ENCODE results near the gene KBTBD7. TPM values are rescaled to one million over a fixed set of nuclear protein-coding genes. Genes with fewer than 3 reads are reported as not detected.

Gene KBTBD7
- total and polyA plus RNA-seq, 2 of the 8 experiments (the other 6 are each of a cell fraction or from before 2014, with no cell fraction given): 10.2 to 17.4 TPM

DNA sequence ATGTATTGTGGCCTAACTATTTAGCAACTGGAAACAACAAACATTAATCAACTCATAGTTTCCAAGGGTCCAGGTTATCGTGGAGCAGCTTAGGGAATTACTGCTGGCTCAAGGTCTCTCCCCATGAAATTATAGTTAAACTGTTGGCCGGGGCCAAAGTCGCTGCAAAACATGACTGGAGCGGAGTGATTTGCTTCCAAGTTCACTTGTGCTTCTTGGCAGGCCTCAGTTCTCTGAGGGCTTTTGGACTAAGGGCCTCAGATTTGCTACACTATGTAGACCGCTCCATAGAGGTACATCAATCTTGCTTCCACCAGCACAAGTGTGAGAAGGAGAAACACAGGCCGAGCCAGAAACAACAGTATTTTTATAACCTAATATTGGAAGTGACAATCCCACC, 9.4 kb upstream of the KBTBD7 start (continued):
- TF ChIP-seq, protein P1, sequence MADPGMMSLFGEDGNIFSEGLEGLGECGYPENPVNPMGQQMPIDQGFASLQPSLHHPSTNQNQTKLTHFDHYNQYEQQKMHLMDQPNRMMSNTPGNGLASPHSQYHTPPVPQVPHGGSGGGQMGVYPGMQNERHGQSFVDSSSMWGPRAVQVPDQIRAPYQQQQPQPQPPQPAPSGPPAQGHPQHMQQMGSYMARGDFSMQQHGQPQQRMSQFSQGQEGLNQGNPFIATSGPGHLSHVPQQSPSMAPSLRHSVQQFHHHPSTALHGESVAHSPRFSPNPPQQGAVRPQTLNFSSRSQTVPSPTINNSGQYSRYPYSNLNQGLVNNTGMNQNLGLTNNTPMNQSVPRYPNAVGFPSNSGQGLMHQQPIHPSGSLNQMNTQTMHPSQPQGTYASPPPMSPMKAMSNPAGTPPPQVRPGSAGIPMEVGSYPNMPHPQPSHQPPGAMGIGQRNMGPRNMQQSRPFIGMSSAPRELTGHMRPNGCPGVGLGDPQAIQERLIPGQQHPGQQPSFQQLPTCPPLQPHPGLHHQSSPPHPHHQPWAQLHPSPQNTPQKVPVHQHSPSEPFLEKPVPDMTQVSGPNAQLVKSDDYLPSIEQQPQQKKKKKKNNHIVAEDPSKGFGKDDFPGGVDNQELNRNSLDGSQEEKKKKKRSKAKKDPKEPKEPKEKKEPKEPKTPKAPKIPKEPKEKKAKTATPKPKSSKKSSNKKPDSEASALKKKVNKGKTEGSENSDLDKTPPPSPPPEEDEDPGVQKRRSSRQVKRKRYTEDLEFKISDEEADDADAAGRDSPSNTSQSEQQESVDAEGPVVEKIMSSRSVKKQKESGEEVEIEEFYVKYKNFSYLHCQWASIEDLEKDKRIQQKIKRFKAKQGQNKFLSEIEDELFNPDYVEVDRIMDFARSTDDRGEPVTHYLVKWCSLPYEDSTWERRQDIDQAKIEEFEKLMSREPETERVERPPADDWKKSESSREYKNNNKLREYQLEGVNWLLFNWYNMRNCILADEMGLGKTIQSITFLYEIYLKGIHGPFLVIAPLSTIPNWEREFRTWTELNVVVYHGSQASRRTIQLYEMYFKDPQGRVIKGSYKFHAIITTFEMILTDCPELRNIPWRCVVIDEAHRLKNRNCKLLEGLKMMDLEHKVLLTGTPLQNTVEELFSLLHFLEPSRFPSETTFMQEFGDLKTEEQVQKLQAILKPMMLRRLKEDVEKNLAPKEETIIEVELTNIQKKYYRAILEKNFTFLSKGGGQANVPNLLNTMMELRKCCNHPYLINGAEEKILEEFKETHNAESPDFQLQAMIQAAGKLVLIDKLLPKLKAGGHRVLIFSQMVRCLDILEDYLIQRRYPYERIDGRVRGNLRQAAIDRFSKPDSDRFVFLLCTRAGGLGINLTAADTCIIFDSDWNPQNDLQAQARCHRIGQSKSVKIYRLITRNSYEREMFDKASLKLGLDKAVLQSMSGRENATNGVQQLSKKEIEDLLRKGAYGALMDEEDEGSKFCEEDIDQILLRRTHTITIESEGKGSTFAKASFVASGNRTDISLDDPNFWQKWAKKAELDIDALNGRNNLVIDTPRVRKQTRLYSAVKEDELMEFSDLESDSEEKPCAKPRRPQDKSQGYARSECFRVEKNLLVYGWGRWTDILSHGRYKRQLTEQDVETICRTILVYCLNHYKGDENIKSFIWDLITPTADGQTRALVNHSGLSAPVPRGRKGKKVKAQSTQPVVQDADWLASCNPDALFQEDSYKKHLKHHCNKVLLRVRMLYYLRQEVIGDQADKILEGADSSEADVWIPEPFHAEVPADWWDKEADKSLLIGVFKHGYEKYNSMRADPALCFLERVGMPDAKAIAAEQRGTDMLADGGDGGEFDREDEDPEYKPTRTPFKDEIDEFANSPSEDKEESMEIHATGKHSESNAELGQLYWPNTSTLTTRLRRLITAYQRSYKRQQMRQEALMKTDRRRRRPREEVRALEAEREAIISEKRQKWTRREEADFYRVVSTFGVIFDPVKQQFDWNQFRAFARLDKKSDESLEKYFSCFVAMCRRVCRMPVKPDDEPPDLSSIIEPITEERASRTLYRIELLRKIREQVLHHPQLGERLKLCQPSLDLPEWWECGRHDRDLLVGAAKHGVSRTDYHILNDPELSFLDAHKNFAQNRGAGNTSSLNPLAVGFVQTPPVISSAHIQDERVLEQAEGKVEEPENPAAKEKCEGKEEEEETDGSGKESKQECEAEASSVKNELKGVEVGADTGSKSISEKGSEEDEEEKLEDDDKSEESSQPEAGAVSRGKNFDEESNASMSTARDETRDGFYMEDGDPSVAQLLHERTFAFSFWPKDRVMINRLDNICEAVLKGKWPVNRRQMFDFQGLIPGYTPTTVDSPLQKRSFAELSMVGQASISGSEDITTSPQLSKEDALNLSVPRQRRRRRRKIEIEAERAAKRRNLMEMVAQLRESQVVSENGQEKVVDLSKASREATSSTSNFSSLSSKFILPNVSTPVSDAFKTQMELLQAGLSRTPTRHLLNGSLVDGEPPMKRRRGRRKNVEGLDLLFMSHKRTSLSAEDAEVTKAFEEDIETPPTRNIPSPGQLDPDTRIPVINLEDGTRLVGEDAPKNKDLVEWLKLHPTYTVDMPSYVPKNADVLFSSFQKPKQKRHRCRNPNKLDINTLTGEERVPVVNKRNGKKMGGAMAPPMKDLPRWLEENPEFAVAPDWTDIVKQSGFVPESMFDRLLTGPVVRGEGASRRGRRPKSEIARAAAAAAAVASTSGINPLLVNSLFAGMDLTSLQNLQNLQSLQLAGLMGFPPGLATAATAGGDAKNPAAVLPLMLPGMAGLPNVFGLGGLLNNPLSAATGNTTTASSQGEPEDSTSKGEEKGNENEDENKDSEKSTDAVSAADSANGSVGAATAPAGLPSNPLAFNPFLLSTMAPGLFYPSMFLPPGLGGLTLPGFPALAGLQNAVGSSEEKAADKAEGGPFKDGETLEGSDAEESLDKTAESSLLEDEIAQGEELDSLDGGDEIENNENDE (IDR thresholded peaks at IDR 0.05; ENCODE audit: insufficient replicate concordance, low read length): no peak
- TF ChIP-seq CHD2 (IDR thresholded peaks at IDR 0.05; ENCODE audit: low read length) (no peak), ZNF274 (IDR thresholded peaks at IDR 0.05; ENCODE audit: borderline replicate concordance, extremely low read depth, low read length) (no peak), BRCA1 (IDR thresholded peaks at IDR 0.05; ENCODE audit: low read depth, low read length) (no peak), YY1 (IDR thresholded peaks at IDR 0.05; ENCODE audit: low read depth, low read length) (no peak), EZH2 (IDR thresholded peaks at IDR 0.05; ENCODE audit: low read depth, low read length, severe bottlenecking) (no peak)
